ELR (cell line): ENCODE results near the gene IWS1.
A peak's percentile ranks its signal among the peaks of the same experiment; 100 is the strongest.
"Not testable (repeated sequence)": the region's sequence is repeated elsewhere in the genome, so short reads cannot be mapped to it uniquely, and the experiment has no call there.

Source experiments
- DNase-seq: peaks from one replicate; pipeline ENCODE4 v3.0.0-alpha.2; 2015; ENCODE audit warnings: low read depth

IWS1 gene

GRCh38 chr2:127527001-127527804 lies 914 bp upstream of the IWS1 start:
- peak; percentile 49 for DNase-seq

- peak; percentile 68 for DNase-seq
Measured at GRCh38 chr2:127525691-127526131, 578 bp downstream of the IWS1 start.

- DNase-seq, result not testable (repeated sequence)
Measured at GRCh38 chr2:127524198-127524834, 2.0 kb downstream of the IWS1 start.

- DNase-seq, result no peak
Measured at GRCh38 chr2:127523269-127523939, 2.9 kb downstream of the IWS1 start.

GRCh38 chr2:127520424-127520823 lies 5.9 kb downstream of the IWS1 start:
- no peak for DNase-seq

GRCh38 chr2:127517465-127517864 lies 8.8 kb downstream of the IWS1 start:
- DNase-seq, result no peak

GRCh38 chr2:127516041-127516762 lies 10.1 kb downstream of the IWS1 start:
- DNase-seq, result no peak

- no peak for DNase-seq
Measured at GRCh38 chr2:127515383-127515915, 10.8 kb downstream of the IWS1 start.

- DNase-seq, result no peak
Measured at GRCh38 chr2:127514485-127514884, 11.8 kb downstream of the IWS1 start.

GRCh38 chr2:127514076-127514475 lies 12.2 kb downstream of the IWS1 start:
- no peak for DNase-seq

- no peak for DNase-seq
Measured at GRCh38 chr2:127512362-127512761, 13.9 kb downstream of the IWS1 start.

- no peak for DNase-seq
Measured at GRCh38 chr2:127511917-127512316, 14.4 kb downstream of the IWS1 start.

GRCh38 chr2:127511090-127511695 lies 15.1 kb downstream of the IWS1 start:
- DNase-seq, result no peak

GRCh38 chr2:127510073-127510472 lies 16.2 kb downstream of the IWS1 start:
- no peak for DNase-seq

- DNase-seq, result peak; percentile 99
Measured at GRCh38 chr2:127508631-127509034, 17.7 kb downstream of the IWS1 start.

- no peak for DNase-seq
Measured at GRCh38 chr2:127508023-127508630, 18.2 kb downstream of the IWS1 start.

- DNase-seq, result peak; percentile 8
Measured at GRCh38 chr2:127506510-127506909, 19.8 kb downstream of the IWS1 start.

GRCh38 chr2:127504552-127505430 lies 21.5 kb downstream of the IWS1 start:
- DNase-seq, result peak; percentile 79

GRCh38 chr2:127503491-127503890 lies 22.8 kb downstream of the IWS1 start:
- no peak for DNase-seq

GRCh38 chr2:127498386-127498785 lies 27.9 kb downstream of the IWS1 start:
- peak; percentile 71 for DNase-seq
